GM19324 (cell line): Measurements from ENCODE around the gene FMN2.

ENCODE experiments used
- ATAC-seq: cut with Tn5 transposase; IDR thresholded peaks from one replicate; pipeline ENCODE4 v1.9.1; 2021; ENCODE audit warnings: mild to moderate bottlenecking, moderate library complexity; ENCODE audit not compliant: unreplicated experiment, low FRiP score

FMN2 gene

DNA sequence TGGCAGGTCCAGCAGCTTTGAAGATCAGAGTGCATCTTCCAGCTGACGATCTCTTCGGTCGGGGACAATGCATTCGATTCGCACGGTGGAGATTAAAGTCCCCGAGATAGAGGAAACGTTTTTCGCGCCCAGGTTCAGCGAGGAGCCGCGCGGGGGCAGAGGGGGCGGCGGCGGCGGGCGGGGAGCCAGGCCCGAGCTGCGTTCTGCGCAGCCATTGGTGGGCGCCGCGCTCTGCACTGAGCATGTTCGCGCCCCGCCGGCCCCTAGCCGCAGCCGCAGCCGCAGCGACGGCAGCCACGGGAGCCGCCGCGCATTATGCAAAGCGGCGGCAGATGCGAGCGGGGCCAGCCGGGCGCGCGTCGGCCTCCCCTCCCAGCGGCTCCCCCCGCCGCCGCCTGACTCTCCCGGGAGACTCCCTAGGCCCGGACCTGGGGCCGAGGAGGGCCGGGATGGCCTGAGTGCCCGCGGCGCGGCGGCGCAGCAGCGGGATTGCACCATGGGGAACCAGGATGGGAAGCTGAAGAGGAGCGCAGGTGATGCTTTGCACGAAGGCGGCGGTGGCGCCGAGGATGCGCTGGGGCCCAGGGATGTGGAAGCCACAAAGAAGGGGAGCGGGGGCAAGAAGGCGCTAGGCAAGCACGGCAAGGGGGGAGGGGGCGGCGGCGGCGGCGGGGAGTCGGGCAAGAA, at the start of gene FMN2:
FMN2 (plus strand) TSS at position 270 of the 687 bp plus-strand sequence; CDS start at position 497, 227 bp downstream.
- ATAC-seq, result no peak

DNA sequence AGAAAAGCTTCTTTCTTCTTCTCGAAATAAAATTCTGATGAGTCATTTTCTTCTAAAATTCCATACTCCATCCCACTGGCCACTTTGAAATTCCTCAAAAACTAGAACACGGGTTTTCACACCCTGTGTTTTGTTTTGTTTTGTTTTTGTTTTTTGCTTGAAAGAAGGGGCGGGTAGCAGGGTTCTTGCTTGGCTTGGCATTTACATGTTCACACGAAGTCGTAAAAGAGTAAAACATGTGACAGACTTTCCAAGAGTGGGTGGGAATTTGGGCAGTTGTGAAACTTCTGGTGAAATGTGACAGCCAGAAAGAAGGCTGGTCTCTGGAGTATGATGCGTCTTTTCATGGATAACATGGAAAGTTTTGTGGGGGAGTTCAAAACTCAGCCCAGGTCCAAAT, 47.1 kb upstream of the FMN2 start:
- ATAC-seq, result no peak

DNA sequence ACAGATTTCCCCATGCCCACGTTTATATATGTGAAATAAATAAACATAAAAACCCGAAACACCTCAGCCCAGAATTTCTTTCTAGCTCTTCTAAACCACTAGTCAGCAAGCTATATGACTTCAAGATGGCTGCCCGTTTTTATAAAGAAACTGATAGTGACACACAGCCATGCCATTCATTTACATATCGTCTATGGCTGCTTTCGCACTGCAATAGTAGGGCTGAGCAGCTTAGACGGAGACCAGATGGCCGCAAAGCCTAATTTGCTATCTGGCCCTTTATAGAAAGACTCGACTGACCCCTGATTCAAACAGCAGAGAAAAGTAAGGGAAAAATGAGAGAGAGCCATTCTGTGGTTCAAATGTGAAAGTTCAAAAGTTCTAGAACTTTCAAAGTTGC, 45.7 kb upstream of the FMN2 start:
- no peak for ATAC-seq

DNA sequence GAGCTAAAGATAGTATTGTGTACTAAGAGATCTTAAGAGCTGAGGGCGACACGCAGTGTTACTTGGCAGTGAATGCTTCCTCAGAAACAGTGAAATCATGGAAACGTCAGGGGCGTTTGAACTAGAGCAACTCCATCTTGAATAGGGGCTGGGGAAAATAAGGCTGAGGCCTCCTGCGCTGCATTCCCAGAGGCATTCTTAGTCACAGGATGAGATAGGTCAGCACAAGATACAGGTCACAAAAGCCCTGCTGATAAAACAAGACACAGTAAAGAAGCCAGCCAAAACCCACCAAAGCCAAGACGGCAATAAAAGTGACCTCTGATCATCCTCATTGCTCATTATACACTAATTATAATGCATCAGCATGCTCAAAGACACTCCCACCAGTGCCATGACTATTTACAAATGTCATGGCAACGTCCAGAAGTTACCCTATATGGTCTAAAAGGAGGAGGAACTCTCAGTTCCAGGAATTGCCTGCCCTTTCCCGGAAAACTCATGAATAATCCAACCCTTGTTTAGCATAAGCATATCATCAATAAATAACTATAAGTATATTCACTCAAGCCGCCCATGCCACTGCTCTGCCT, 37.5 kb upstream of the FMN2 start:
- ATAC-seq, result no peak

DNA sequence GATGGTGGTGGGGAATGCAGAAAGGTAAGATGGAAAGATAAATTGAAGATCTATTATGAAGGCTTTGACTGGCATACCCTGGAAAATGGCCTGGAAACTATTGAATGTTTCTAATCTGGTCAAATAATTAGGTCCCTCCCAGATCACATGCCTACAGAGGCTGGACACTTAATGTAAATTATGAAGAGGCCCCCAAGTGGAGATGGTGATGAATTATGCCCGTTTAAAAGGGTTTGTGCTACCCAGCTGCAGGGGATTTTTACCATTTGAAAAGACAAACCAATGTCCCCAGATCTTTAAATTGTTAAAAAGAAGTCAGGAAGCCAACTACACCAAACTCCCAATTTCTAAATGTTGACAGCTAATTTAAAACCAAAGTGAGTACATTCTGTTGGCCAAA, 35.7 kb upstream of the FMN2 start:
- ATAC-seq, result no peak

DNA sequence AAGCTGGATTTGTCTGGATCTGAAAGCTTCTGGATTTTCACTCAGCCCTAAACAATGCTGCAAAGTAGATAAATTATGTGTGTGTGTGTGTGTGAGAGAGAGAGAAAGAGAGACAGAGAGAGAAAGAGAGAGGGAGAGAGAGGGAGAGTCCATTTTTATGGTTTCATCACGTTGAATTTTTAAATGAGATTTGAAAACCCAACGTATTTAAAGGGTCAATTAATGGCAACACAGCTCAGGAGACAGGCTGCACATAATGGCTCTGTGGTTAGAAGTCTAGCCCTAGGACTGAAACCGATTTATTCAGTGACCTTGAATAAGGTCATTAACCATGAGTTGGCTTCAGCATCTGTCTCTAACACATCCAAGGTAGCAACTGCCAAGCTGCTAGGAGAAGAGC, 35.3 kb upstream of the FMN2 start:
- ATAC-seq, result no peak

DNA sequence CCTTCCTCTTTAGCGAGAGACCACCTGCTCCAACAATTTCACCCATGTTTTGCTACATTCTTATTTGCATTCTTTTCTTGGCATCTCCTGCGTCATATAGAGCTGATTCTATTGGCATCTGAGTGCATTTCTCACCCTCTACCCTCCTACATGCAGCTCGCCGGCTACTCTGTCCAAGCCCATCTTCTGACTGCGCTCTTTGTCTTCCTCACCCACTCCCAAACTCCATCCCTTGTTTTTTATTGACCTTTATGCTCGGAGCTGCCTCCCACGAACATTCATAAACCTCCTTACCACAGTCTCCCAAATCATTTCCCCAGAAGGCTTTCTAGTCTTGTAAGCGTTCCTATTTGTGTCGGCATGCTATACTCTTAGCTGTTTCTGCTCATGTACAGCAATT, 33.6 kb upstream of the FMN2 start:
- no peak for ATAC-seq

DNA sequence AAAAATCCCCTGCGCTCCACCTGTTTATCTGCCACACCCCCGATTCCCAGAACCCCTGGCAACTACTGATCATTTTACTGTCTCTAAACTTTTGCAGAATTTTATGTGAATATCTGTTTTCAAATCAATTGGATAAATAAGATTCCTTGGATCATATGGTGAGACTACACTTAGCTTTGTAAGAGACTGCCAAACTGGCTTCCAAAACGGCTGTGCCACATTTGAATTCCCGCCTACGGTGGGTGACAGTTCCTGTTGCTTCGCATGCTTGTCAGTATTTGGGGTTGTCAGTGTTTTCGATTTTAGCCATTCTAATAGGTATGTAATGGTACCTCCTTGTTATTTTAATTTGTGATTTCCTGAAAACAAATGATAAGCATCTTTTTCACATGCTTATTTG, 22.7 kb upstream of the FMN2 start:
- ATAC-seq, result no peak

DNA sequence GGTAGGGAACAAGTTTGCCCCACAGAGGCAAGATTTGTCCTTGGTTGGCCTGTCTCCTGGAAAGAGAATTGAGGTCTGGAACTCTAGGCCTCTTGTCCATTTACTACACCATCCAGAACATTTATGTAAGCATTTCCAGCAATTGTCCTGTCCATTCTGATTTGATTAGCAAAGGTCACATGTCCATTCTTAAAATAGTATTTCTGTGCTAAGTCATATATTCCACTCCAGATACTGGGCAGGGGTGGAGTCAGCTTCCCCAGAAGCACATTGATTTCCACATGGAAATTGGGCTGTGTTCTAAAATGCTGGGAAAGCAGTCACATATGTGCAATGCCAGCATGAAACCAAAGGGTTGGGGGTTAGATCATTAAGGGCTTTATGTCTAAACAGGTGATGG, 21.5 kb upstream of the FMN2 start:
- no peak for ATAC-seq

DNA sequence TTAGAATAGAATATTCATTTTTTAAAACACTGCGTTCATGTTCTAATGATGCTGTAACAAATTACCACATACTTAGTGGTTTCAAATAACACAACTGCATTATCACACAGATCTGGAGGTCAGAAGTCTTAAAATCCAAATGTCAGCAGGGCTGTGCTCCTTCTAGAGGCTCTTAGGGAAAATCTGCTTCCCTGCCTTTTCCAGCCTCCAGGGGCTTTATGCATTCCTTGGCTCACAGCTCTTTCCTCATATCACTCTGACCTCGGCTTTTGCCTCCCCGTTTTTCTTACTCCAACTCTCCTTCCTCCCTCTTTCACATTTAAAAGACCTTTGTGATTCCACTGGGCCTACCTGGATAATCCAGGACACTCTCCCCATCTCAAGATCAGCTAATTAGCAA, 18.6 kb upstream of the FMN2 start:
- ATAC-seq, result no peak

DNA sequence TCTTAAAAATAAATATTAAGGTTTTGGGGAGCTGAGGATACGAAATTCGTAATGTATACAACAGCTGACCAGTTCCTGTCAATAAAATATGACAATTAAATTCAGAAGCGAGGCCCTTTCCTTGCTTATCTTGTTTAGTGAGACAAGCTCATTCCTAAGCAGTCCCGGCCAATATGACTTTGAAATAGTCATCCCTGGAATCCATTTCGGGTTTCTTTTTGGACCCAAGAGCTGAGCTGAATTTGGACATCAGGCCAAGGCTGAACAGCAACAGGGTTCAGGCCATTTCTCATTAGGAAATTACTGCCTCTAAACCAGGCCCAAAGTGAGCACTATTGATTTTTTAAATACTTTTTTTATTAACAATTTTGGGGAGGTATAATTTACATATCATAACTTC, 17.3 kb upstream of the FMN2 start:
- ATAC-seq, result no peak

DNA sequence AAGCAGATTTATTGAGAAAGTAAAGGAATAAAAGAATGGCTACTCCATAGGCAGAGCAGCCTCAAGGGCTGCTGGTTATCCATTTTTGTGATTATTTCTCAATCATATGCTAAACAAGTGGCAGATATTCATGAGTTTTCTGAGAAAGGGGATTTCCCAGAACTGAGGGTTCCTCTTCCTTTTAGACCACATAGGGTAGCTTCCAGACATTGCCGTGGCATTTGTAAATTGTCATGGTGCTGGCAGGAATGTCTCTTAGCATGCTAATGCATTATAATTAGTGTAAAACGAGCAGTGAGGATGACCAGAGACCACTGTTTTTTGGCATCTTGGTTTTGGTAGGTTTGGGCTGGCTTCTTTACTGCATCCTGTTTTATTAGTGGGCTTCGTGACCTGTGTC, 16.8 kb upstream of the FMN2 start:
- no peak for ATAC-seq

DNA sequence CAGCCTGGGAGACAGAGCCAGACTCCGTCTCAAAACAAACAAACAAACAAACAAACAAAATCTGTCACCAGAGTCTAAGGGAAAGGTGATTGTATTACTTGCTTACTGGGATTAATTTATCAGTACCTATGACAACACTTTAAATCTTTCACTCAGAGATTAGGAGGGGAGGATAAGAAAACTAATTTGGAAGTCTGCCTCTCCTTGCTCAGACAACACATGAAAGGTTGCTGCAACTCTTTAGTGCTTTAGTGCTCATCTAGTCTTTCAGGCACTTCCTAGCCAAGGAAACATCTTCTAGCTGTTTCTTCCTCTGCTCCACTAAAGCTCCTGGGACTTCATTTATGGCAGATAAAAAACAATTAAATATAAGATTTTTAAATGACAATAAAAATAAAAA, 7.3 kb upstream of the FMN2 start:
- no peak for ATAC-seq

DNA sequence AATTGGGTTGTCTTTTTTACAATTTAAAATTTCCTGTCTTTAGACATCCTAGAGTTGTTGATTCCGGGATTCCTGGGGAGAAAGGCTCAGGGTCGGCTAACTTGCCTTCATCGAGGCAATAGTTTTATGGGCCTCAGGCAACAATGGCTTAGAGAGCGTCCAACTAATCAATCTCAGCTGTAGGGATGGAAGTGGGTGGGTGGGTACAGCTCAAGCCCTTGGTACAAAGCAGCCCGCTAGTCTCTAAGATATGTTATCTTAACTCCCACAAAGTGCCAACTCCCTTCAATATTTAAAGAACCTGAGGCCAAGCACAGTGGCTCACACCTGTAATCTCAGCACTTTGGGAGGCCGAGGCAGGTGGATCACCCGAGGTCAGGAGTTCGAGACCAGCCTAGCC, 6.9 kb upstream of the FMN2 start:
- no peak for ATAC-seq

DNA sequence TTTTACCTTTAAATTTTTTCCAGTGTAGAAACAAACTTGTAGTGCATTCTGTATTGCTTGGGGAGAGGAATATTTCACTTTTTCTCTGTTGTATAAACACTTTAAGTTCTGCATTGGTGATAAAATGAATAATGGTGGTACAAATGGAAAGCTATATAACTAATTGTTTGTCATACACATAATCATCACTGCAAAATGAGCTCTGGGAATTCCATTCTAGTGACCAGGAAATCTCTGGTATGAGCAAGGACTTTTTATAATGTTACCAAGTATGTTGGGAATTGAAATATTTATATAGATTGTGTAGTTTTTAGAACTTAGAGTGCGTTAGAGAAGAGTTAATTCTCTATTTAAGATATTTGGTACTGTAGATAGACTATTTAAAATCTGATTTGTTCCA, 5.0 kb upstream of the FMN2 start:
- no peak for ATAC-seq

DNA sequence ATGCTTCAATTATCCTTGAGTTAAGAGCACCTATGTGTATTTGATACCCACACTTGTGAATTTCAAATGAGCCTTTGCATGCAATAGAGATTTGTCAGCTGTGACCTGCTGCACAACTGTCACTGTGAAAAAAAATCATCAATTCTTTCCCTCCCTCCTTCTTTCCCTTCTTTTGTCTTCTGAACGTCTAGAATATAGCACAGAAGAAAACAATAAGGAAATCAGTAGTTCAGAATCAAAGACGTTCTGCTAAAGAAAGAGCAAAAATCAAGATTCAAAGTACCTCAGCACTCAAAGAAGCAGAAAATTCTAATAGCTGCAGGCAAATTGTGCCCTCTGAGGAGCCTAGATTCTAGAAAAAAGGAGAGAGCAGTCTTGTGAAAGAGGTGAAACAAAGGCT, 1.7 kb upstream of the FMN2 start:
- ATAC-seq, result no peak

DNA sequence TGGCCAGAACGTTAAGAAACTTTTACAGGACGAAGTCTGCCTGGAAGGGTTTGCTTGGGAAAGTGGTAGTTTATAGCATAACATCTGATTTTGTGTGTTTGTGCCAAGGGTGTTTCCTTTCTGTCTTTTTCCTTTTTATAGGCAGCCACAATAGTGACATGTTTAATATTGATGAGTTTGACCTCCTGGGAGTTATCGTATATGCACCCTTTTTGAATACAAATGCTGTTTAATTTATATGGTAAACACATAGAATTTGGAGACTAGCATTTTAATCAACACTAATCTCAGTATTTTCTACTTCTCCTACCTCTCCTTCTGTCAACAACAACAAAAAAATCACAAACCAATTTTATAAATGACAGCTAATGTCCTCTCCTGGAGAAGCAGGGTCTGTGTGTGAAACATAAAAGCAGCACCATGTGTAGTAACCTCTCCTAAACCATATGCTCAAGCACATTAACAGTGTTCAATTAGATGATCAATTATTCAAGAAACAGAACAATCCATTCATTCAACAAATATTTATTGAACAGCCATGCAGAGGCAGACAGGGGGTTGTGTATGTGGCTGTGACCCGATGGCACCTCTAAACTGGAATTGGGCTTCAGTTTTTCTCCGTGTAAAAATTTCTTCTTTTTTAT, 604 bp upstream of the FMN2 start:
- no peak for ATAC-seq

DNA sequence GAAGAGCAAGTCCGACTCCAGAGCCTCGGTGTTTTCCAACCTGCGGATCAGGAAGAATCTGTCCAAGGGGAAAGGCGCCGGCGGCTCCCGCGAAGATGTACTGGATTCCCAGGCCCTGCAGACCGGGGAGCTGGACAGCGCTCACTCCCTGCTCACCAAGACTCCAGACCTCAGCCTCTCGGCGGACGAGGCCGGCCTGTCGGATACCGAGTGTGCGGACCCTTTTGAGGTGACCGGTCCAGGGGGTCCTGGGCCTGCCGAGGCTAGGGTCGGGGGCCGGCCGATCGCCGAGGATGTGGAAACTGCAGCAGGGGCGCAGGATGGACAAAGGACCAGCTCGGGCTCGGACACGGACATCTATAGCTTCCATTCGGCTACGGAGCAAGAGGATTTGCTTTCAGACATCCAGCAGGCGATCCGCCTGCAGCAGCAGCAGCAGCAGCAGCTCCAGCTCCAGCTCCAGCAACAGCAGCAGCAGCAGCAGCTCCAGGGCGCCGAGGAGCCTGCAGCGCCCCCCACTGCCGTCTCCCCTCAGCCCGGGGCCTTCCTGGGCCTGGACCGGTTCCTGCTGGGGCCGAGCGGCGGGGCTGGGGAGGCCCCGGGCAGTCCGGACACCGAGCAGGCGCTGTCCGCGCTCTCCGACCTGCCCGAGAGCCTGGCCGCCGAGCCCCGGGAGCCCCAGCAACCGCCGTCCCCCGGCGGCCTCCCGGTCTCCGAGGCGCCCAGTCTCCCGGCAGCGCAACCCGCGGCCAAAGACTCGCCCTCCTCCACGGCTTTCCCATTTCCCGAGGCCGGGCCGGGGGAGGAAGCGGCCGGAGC, 827 bp downstream of the FMN2 start:
- ATAC-seq, result no peak

DNA sequence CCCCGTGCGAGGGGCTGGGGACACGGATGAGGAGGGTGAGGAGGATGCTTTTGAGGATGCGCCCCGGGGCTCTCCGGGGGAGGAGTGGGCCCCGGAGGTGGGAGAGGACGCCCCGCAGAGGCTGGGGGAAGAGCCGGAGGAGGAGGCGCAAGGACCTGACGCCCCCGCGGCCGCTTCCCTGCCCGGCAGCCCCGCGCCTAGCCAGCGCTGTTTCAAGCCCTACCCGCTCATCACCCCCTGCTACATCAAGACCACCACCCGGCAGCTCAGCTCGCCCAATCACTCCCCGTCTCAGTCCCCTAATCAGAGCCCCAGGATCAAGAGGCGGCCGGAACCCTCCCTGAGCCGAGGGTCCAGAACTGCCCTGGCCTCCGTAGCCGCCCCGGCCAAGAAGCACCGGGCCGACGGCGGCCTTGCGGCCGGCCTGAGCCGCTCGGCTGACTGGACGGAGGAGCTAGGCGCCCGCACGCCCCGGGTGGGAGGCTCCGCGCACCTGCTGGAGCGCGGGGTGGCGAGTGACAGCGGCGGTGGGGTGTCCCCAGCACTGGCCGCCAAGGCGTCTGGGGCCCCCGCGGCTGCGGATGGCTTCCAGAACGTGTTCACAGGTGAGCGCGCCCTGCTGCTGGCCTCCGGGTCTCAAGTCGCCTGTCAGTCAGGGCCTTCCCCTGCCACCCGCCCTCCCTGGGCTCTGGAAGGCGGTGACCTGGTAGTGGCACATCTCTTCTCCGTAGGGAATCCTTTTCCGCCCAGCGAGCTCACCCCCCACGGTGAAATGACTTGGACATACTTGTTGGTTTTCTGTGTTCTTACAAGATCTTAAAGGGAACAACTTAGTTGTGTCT, 1.7 kb downstream of the FMN2 start:
- no peak for ATAC-seq

DNA sequence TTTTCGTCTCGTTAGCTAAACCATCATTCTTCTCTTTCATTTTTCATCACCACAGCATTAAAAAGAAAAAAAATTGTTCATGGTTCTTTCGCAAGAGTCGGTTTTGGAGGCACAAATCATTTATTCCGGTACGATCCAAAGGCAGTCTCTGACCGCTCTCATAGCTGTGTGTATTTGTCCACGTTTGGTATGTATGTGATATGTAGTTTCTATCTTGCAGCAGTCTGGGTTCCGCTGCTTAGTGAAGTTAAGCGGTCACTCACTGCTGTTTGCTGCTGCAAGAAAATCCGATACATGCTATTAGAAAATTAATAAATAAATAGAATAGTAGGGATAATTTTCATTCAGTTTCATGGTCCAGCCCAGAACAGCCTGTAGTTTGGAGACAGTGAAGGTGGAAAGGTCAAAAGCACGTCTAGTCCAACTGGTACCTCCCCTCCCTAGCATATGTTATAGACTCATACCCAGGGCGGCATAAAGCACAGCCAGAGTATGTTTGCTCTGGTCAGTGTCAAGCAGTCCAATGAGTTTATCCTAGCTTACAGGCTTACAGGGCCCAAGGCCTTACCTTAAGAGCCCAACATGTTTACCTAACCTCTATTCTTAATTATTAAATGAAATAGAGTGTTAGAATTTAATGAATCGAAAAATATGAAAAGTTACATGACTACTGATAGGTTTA, 2.5 kb downstream of the FMN2 start:
- ATAC-seq, result no peak
